ENCODE data around the gene SUFU. TPM values are rescaled to one million over a fixed set of nuclear protein-coding genes. Genes with fewer than 3 reads are reported as not detected.
A peak's percentile ranks its signal among the peaks of the same experiment; 100 is the strongest.

SUFU gene
- polyA plus RNA-seq, 3 donors: 27.3 to 30.3 (median 28.2) TPM

DNA sequence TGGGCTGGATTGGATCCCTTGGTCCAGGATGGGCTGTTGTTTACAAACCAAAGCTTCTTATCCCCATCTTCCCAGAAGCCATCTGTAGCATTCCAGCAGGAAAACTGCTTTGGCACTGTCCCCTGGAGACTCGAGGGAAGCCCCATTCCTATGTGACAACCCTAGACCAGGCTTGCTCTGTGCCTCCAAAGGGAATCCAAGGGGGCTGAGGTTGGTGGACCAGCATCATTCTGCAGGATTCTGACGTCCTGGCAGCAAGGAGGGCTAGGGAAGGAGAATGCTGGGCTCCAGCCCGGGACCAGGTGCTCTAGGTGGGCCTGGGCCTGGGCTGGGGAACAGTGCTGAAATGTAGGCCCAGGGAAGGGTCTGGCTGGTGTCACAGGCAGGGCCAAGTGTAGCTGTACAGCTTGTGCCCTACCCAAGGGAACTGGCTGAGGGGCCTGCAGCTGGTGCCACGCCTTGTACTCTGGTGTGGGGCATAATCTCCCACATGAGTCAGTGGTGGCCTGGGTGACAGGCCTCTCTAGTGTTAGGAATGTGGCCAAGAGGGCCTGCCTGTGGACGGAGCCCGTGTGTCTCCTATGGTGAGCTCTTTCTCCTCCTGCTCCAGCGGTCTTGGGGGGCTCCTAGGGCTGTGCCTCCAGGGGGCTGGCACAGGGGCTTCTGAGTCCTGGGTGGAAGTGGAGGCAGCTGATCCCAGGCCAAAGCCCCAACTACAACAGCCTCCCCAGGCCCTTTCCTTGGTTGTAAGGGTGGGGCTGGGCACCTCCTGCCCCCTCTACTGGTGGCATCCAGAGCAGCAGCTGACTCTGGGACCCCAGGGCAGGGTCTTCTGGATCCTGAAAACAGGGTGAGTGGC is 165.7 kb downstream of the SUFU start:
- no peak for DNase-seq (ENCODE audit: extremely low read depth in 1 of 11, low read depth in 9 of 11, low spot score in 4 of 11)

GRCh38 chr10:102670065-102670670 is 166.4 kb downstream of the SUFU start:
- DNase-seq (ENCODE audit: extremely low read depth in 1 of 11, low read depth in 9 of 11, low spot score in 4 of 11): no peak

DNA sequence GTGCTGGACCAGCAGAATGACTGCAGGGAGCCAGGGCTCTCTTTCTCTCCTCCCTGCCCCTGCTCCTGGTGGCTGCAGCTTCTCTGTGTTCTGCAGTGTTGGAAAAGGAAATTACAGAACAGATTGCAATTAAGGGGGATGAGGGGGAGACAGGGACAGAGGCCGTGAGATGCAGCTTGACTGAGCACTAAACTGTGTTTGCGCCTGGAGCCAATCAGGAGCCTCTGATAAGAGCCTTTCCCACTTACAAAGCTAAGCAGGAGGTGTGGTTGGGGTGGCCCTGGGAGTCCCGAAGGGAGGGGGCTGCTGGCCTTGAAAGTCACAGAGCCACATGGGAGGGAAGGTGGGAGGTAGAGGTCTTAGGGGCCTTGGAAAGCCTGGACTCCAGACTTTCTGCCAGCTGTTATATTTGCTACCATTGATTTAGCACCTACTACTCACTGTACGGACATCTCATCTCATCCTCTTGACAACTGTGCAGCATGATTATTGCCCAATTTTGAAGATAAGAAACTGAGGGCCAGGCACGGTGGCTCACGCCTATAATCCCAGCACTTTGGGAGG is 167.2 kb downstream of the SUFU start:
- peak in 1 of 11 donors; percentile 47 for DNase-seq (ENCODE audit: extremely low read depth in 1 of 11, low read depth in 9 of 11, low spot score in 4 of 11)

- no peak for DNase-seq (ENCODE audit: extremely low read depth in 1 of 11, low read depth in 9 of 11, low spot score in 4 of 11)
These were observed 169.6 kb downstream of the SUFU start for GRCh38 chr10:102673236-102673818.

GRCh38 chr10:102673819-102674511 is 170.2 kb downstream of the SUFU start:
- DNase-seq (ENCODE audit: extremely low read depth in 1 of 11, low read depth in 9 of 11, low spot score in 4 of 11): peak in 3 of 11 donors; percentile 68 to 80 (median 71)

DNA sequence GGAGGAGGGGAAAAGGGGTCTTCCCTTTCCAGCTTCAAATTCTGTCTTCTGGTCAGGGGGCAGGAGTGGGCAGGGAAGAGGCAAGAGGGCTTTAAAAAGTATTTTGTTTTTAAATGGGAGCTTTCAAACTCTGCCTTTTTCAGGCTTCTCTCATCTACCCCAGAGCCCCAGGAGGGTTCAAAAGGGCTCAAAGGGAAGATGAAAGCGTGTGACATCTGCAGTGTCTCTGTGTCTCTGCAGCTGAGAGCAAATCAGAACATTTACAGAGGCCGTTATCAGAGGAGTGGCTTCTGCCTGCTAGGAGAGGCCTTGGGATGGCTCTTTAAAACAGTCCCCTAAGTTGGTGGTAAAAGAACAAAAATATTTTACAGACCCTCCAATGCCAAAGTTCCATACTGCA is 170.8 kb downstream of the SUFU start:
- DNase-seq (ENCODE audit: extremely low read depth in 1 of 11, low read depth in 9 of 11, low spot score in 4 of 11): no peak

DNA sequence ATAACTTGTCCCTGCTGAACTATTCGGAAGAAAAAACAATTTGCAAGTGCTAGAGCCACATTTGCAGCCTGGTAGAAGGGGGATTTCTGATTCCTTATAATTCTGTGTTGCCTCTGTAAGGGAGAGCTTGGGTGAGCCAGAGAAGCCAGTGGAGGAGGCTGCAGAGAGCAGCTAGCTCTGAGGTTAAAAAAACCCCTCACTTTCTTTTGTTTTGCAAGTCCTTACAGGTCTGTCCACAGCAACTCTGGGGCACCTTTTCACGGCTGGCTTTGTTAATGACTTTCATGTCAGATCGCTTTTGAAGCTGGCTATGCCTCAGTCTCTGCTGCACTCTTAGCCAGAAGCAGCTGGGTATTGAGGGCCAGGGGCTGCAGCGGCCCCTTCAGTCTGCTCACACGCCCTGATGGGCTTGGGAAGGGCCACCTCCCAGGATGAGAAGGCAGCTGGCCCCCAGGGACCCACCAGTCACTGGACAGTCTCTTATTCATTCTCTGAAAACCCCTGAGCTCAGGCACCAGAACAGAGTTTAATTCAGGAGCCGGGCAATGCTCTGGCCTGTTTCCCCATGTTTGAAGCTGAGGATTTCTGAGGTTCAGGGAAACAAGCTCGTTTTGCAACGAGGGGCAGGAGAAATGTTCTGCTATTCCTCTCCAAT is 171.4 kb downstream of the SUFU start:
- no peak for DNase-seq (ENCODE audit: extremely low read depth in 1 of 11, low read depth in 9 of 11, low spot score in 4 of 11)

- peak in 2 of 11 donors; percentile 68 to 76 for DNase-seq (ENCODE audit: extremely low read depth in 1 of 11, low read depth in 9 of 11, low spot score in 4 of 11)
These were observed 172.1 kb downstream of the SUFU start for GRCh38 chr10:102675666-102676533.

GRCh38 chr10:102676534-102677315 is 173.0 kb downstream of the SUFU start:
- no peak for DNase-seq (ENCODE audit: extremely low read depth in 1 of 11, low read depth in 9 of 11, low spot score in 4 of 11)

DNA sequence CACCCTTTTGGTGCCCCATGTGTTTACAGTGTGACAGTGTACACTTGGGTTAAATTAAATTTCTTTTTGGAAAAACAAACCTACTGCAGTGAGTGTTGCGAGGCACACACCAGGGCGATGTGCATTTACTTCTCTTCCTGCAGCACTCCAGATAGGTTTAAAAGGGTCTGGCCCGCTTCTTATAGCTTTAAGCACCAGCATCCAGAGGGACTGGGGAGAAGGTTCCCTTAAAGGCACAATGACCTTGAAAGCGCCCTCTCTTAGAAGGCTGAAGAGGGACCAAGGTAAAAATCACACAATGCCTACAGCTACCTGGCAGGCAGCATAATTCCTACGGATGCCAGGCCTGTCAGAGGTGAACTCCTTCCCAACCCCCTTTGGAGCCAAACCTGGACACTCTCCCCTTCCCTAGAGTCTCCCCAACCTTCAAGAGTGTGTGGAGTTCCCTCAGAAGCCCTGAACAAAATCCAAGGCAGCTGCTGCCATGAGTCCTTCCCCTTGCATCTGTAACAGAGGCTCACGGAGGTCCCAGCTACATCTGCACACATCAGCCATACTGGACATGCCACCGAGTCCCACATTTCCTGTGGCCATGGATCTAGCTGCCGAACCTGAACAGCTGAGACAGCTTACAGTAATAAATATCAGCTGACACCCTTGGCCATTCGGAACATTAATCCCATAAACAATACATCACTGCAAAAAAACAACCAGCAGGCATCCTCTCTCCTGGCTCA is 173.7 kb downstream of the SUFU start:
- no peak for DNase-seq (ENCODE audit: extremely low read depth in 1 of 11, low read depth in 9 of 11, low spot score in 4 of 11)

DNA sequence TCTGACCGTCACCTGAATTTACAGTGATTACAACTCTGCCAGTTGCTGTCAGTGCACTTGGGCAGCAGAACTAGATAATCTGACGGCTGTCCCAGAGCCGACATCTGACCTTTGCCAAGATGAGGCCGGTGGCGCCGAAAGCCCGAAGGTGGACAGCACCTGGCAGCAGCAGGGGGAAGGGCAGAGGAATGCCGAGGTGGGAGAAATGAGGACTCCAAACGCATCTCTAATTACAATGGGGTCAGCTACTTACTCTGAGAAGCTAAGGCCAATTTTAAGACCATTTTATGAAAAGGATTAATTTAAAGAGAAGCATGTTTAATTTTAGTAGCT is 174.3 kb downstream of the SUFU start:
- DNase-seq (ENCODE audit: extremely low read depth in 1 of 11, low read depth in 9 of 11, low spot score in 4 of 11): no peak

GRCh38 chr10:102678842-102679289 is 175.1 kb downstream of the SUFU start:
- DNase-seq (ENCODE audit: extremely low read depth in 1 of 11, low read depth in 9 of 11, low spot score in 4 of 11): no peak

DNA sequence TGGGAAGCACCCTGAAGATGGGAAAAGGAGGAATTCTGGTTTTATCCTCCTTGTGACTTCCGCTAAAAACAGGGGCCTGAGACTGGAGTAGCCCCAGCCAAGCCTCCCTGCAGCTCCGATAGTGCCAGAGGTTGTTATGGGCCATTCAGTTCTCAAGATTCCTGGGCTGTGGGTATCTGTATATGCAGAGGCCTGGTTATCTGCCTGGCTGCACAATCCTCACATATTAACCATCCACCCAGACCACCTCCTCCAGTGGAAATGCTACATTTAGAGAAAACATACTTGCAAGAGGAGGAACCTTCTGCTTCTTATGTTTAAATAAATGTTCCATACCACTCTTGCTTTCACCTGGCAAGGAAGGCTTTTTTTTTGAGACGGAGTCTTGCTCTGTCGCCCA is 175.8 kb downstream of the SUFU start:
- DNase-seq (ENCODE audit: extremely low read depth in 1 of 11, low read depth in 9 of 11, low spot score in 4 of 11): no peak

- no peak for DNase-seq (ENCODE audit: extremely low read depth in 1 of 11, low read depth in 9 of 11, low spot score in 4 of 11)
These were observed 177.9 kb downstream of the SUFU start for GRCh38 chr10:102681696-102682095.

DNA sequence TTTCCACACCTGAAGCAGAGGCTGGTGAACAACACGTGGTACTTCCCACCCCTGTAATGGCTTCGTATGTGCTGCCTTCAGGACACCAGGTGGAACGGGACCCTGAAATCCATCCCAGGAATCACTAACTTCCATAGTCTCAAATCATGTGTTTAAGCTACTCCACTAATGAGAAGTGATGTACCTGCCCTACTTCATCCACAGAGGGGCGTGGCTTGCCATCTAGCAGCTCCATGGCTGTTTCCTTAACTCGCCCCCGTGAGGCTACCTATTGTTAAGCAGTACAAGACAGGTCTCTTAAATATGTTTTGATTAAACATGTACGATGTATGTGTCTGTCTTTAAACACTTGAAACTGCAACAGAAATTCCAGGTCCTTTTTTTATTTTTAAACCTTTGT is 178.6 kb downstream of the SUFU start:
- DNase-seq (ENCODE audit: extremely low read depth in 1 of 11, low read depth in 9 of 11, low spot score in 4 of 11): no peak

DNA sequence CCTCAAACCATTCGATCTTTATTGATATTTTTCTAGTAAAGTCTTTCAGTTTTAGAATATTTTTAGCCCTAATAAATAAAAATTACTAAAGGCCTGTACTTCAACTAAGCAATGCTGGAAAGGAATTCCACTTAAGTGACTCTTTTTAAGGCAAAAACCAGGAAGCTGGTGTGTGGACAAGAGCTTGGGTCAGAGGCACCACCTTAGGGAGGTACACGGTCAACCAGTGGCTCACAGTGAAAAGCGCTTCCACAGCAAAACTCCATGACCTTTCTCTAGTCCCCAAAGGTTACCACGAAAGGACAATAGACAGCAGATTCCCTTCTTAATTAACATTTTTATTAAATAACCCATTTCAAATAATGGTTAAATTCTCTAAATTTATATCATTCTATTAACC is 179.2 kb downstream of the SUFU start:
- DNase-seq (ENCODE audit: extremely low read depth in 1 of 11, low read depth in 9 of 11, low spot score in 4 of 11): no peak
